Erythroblast (primary cell): ENCODE data around the gene RAD51B.

ENCODE experiments used
- GATA1 ChIP-seq: IDR thresholded peaks from 2 replicates; pipeline ENCODE4 v1.6.1; 2011; ENCODE audit warnings: low read depth, mild to moderate bottlenecking, control low read depth, low read length, moderate library complexity
- POLR2A ChIP-seq: IDR thresholded peaks from 2 replicates; pipeline ENCODE4 v1.6.1; 2011; ENCODE audit warnings: mild to moderate bottlenecking, low read length

- TF ChIP-seq POLR2A, result no peak
- TF ChIP-seq GATA1, result no peak
Measured at GRCh38 chr14:68606644-68607043, 787.1 kb downstream of the RAD51B start.
